ENCODE measurements around the gene DOCK8.
A peak's percentile ranks its signal among the peaks of the same experiment; 100 is the strongest.
"Not testable (repeated sequence)": the region's sequence is repeated elsewhere in the genome, so short reads cannot be mapped to it uniquely, and the experiment has no call there.

DOCK8 gene

DNA sequence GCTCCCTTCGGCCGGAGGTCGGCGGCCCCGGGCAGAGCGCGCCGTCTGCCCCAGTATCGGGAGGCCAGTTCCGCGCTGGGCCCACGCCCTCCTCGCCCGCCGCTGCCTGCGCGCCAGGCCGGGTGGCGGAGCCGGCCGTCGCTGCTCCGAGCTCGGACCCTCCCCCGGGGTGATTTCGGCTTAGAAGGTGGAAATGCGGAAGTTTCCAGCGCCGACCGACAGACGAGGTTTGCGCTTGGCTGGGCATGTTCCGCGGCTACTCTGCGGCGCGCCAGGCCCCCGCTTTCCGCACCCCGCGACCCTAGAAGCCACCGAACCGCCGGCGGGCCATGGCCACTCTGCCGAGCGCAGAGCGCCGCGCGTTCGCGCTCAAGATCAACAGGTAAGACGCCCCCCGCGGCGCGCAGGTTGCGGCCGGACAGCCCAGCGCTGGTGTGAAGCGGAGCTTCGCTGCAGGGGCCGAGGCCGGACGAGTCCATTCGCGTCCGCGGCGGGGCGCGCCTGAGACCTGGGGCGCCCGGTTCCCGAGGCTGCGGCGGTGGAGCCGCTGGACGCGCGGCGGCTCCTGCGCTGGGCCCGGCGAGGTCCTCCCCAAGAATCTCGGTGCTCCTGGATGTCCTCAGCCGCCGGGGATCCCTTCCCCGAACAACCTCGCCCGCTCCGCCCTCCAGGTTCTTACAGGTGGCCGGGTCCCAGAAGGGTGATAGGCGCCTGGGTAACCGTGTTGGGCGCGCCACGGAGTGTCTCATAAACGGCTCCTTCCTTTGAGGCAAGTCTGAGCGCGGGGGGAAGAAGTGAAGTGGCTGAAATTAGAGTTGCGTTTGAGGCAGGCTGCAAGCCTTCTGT, at the start of gene DOCK8:
TSS of gene DOCK8 (plus strand) at position 218 of the 846 bp plus-strand sequence. CDS start at position 330, 112 bp downstream.
- Mint-ChIP-seq H3K4me3 (peak within 1 kb of the TSS; percentile 87), H3K36me3 (ENCODE audit: low read depth) (peaks cover 12% of the 10 kb centered on the region), H3K4me1 (ENCODE audit: low read depth) (peaks cover 27% of the 10 kb centered on the region), H3K27ac (peak within 1 kb of the TSS; percentile 86), H3K9me3 (no peaks in the 10 kb centered on the region), H3K27me3 (ENCODE audit: low read depth) (no peaks in the 10 kb centered on the region)

DNA sequence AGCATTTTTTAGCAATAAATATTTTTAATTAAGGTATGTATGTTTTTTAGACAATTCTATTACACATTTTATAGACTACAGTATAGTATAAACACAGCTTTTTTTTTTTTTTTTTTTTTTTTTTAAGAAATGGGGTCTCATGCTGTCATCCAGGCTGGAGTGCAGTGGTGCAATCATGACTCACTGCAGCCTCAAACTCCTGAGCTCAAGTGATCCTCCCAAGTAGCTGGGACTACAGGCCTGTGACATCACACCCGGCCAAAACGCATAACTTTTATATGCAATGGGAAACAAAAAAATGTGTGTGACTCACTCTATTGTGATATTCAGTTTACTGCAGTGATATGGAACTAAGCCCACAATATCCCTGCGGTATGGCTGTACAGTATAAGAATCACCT, 44.9 kb upstream of the DOCK8 start:
- H3K36me3 Mint-ChIP-seq (ENCODE audit: low read depth); H3K4me3 Mint-ChIP-seq; H3K27ac Mint-ChIP-seq; H3K4me1 Mint-ChIP-seq (ENCODE audit: low read depth); H3K27me3 Mint-ChIP-seq (ENCODE audit: low read depth); H3K9me3 Mint-ChIP-seq: not testable (repeated sequence)

DNA sequence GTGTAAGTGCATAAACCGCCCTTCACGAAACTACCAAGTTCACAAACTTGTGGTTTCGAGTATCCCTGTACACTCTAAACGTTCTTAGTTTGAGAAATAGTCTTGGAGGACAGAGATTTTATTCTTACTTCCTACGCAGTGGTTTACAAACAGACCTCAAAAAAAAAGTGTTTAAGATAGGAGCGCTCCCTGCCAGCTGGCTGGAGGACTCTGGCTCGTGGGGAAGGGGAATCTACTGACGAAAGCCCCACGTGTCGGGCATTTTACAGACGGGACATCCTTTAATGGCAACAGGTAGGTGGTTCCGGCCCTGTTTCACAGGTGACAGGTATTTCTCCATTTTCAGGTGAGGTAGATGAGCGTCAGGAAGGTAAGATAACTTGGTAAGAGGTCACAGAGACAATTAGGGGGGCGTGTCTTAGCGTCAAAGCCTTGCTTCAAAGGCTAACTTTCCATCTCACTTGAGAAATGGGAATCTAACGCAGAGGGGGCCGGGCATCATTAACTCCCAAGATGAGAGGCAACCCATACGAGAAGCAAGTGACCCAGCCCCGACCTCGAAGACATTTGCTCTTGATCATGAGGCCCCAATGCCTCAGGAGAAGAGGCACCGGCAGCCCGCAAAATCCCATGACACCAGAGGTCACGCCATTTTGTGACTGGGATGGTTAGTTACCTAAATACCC, 36.4 kb upstream of the DOCK8 start:
- H3K36me3 Mint-ChIP-seq (ENCODE audit: low read depth); H3K27me3 Mint-ChIP-seq (ENCODE audit: low read depth); H3K9me3 Mint-ChIP-seq; H3K4me1 Mint-ChIP-seq (ENCODE audit: low read depth): not testable (repeated sequence)
- H3K4me3 Mint-ChIP-seq = peak overlapping the region; percentile 63
- H3K27ac Mint-ChIP-seq = peak overlapping the region; percentile 22

DNA sequence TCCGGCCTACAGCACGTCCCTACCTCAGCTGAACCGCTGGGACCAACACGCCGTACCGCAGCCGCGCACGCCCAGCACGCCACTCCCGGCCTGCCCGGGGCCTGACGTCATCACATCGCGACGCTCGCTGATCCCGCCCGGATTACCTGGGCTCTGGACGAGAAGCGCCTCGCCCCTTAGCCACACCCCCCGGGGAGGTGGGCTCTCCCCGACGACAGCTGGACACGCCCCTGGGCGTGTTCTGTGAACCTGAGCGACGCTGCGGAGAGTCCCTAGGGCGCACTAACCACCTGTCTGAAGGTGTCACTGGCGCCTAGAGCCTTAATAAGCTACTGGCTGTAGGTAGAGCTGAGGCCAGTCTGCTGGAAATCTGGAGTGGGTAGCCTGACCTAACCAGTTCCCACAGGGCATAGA, 35.7 kb upstream of the DOCK8 start, which contains the start of gene ZNG1A:
TSS of gene ZNG1A (minus strand) at position 87 of the 414 bp plus-strand sequence. CDS start 87 bp downstream, outside the sequence.
- H3K4me3 Mint-ChIP-seq = peak within 1 kb of the TSS; percentile 63
- not testable (repeated sequence) for H3K9me3 Mint-ChIP-seq; H3K27me3 Mint-ChIP-seq (ENCODE audit: low read depth); H3K4me1 Mint-ChIP-seq (ENCODE audit: low read depth); H3K36me3 Mint-ChIP-seq (ENCODE audit: low read depth)
- peak within 1 kb of the TSS; percentile 22 for H3K27ac Mint-ChIP-seq

DNA sequence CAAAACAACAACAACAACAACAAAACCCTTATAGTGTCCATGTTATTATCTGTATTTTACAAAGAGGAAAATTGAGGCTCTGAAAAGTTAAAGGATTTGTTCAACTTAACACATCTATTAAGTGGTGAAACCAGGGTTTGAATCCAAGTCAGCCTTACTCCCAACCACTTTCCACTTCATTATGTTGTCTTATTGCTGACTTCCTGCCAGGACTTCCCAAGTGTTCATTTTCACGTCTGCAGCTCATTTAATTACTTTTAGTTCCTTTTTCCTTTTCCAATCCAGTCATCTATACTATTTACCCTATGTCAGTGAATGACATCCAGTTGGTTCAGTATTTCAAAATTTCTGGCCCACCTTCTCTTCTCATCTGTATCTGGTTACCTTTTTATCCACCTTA, 15.1 kb upstream of the DOCK8 start:
- H3K36me3 Mint-ChIP-seq (ENCODE audit: low read depth); H3K4me3 Mint-ChIP-seq; H3K27ac Mint-ChIP-seq; H3K27me3 Mint-ChIP-seq (ENCODE audit: low read depth); H3K9me3 Mint-ChIP-seq; H3K4me1 Mint-ChIP-seq (ENCODE audit: low read depth): not testable (repeated sequence)

DNA sequence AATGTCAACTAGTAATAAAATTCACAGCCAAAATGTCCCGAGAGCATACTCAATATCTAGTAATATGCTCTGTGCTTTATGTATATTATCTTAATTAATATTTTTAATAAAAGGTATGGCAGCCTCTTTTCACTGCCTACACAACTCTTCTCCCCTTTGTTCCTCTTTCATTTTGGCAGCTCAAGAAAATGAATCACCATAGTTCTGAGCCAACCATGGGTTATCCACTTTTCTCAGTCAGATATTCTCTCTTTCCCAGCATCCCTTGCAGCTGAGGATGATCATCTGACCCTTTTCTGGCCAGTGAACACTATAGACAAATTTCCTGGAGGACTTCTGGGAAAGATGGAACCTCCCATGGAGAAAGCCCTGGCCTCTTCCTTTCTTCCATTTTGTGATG, 8.2 kb upstream of the DOCK8 start:
- H3K4me1 Mint-ChIP-seq (ENCODE audit: low read depth) = no peaks in the 10 kb centered on the region
- peaks cover 19% of the 10 kb centered on the region for H3K27me3 Mint-ChIP-seq (ENCODE audit: low read depth)
- H3K9me3 Mint-ChIP-seq = no peaks in the 10 kb centered on the region
- no peak overlapping the region for H3K4me3 Mint-ChIP-seq
- no peaks in the 10 kb centered on the region for H3K36me3 Mint-ChIP-seq (ENCODE audit: low read depth)
- H3K27ac Mint-ChIP-seq = no peak overlapping the region

DNA sequence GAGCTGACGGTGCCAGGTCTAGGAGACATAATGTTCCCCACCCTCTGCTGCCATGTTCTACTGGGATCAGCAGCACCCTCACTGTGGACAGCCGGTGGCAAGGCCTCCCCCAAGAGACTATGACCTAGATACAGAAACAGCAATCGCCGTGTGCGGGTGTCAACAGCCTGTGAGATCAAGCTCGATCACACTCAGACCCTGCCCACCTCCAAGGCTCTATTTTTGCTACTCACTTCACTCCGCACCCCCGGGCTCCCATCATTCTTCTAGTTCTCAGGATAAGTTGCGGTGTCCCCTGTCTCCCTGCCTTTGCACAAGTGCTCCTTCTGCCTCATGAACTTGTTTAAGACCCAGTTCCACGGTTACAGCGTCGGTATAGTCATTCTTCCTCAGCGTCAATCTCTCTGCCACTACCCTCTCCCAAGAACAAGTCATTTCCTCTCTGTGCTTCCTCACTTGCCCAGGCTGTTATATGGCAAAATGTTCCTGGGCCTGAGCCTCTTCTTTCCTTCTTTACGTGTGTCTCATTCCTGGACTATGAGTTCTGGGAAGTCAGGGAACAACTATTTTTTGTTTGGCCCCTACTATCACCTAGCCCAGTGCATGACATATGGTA, 5.4 kb upstream of the DOCK8 start:
- Mint-ChIP-seq H3K27ac (no peak overlapping the region), H3K4me3 (no peak overlapping the region), H3K27me3 (ENCODE audit: low read depth) (peaks cover 15% of the 10 kb centered on the region)

DNA sequence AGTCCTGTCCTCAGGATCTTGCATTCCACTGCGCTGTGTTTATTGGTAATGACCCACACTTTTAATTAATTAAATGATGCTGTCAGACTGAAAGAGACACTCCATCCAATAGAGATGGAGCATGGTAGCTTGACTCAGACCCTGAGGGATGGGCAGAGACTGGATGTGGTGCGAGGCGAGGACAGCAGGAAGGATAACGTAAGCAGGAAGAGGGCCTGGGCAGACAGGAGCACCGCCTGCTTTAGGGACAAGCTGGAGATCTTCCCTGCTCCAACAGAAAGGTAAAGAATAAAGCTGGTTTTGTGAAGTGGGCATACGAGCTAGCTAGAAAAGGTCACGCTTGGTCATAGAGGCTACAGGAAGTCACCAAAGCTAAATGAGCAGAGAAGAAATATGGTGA, 3.6 kb upstream of the DOCK8 start:
- peaks cover 15% of the 10 kb centered on the region for H3K27me3 Mint-ChIP-seq (ENCODE audit: low read depth)
- H3K4me1 Mint-ChIP-seq (ENCODE audit: low read depth) = peaks cover 5% of the 10 kb centered on the region
- no peak overlapping the region for H3K4me3 Mint-ChIP-seq
- no peaks in the 10 kb centered on the region for H3K9me3 Mint-ChIP-seq
- H3K36me3 Mint-ChIP-seq (ENCODE audit: low read depth) = no peaks in the 10 kb centered on the region
- no peak overlapping the region for H3K27ac Mint-ChIP-seq

More for the DNA sequence above, 5.4 kb upstream of the DOCK8 start:
- Mint-ChIP-seq H3K36me3 (ENCODE audit: low read depth) (no peaks in the 10 kb centered on the region), H3K9me3 (no peaks in the 10 kb centered on the region), H3K4me1 (ENCODE audit: low read depth) (no peaks in the 10 kb centered on the region)

DNA sequence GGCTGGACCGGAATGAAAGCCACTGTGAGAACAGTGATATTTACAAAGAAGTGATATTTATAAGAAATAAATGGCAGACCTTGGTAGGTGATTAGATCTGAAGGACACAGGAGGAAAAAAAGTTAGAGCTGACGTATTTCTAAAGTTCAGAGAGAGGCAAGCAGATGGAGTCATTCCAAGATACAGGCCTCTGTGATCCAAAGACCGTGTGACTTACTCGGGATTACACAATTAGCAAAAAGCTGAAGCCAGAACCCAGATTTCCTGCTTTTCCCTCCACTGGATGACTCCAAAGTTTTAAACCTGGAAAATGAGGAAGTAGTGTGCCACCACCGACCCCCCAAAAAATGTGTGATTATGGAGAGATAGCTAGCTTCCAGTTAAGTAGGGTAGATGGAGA, 3.1 kb upstream of the DOCK8 start:
- H3K36me3 Mint-ChIP-seq (ENCODE audit: low read depth) = no peaks in the 10 kb centered on the region
- H3K27ac Mint-ChIP-seq = no peak overlapping the region
- peaks cover 14% of the 10 kb centered on the region for H3K27me3 Mint-ChIP-seq (ENCODE audit: low read depth)
- peaks cover 9% of the 10 kb centered on the region for H3K4me1 Mint-ChIP-seq (ENCODE audit: low read depth)
- no peaks in the 10 kb centered on the region for H3K9me3 Mint-ChIP-seq
- no peak overlapping the region for H3K4me3 Mint-ChIP-seq

DNA sequence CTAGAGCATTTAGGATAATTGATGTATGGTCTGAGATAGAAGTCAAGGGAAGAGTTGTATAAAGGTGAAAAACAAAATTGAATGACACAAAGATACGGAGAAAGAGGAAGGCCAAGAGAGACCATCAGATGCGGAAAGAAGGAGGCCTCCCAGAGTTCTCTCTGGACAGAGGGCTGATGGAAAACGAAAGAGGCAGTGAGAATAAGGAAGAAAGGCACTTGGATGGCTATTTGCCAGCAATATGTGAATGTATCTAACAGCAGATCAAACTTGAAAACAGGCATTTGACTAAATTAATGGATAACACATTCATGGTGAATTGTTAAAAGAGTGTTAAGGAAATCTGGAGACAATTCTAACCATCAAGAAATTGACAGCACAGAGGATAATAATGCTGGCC, 2.4 kb upstream of the DOCK8 start:
- Mint-ChIP-seq H3K4me3 (no peak overlapping the region), H3K9me3 (no peaks in the 10 kb centered on the region), H3K27ac (no peak overlapping the region), H3K27me3 (ENCODE audit: low read depth) (peaks cover 11% of the 10 kb centered on the region), H3K36me3 (ENCODE audit: low read depth) (peaks cover 6% of the 10 kb centered on the region), H3K4me1 (ENCODE audit: low read depth) (peaks cover 16% of the 10 kb centered on the region)

DNA sequence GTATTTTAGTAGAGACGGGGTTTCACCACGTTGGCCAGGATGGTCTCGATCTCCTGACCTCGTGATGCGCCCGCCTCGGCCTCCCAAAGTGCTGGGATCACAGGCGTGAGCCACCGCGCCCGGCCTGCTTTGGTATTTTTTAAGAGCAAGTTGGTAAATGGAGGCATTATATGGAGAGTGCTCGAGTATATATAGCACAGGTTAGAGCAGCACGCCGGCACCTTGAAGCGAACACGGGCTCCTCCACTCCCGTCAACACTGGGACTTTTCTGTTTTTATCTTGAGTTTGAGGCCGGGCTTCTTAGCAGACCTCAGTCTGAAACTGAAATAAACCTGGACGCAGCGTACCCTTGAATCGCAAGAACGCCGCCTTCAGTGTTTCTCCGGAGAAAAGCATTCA, 764 bp upstream of the DOCK8 start:
- not testable (repeated sequence) for H3K36me3 Mint-ChIP-seq (ENCODE audit: low read depth); H3K9me3 Mint-ChIP-seq; H3K27ac Mint-ChIP-seq; H3K27me3 Mint-ChIP-seq (ENCODE audit: low read depth)
- Mint-ChIP-seq H3K4me3 (peak overlapping the region; percentile 62), H3K4me1 (ENCODE audit: low read depth) (peaks cover 24% of the 10 kb centered on the region)

DNA sequence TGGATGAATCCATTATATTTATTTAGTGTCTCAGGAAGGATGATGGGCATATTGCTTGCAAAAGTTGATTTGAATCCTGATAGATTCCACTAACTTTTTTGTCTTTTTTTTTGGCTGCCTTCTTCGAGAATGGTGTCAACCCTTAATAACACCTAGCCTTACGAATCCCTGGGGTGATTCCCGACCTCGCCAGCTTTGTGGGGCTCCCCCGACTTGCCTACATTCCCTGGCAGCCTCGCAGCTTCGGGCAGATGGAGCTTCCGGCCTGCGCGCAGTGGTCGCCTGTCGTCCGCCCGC, 366 bp upstream of the DOCK8 start:
- H3K4me1 Mint-ChIP-seq (ENCODE audit: low read depth) = peaks cover 24% of the 10 kb centered on the region
- peak overlapping the region; percentile 62 for H3K4me3 Mint-ChIP-seq
- H3K27me3 Mint-ChIP-seq (ENCODE audit: low read depth) = no peaks in the 10 kb centered on the region
- H3K9me3 Mint-ChIP-seq = no peaks in the 10 kb centered on the region
- H3K27ac Mint-ChIP-seq = peak overlapping the region; percentile 49
- H3K36me3 Mint-ChIP-seq (ENCODE audit: low read depth) = peaks cover 8% of the 10 kb centered on the region

DNA sequence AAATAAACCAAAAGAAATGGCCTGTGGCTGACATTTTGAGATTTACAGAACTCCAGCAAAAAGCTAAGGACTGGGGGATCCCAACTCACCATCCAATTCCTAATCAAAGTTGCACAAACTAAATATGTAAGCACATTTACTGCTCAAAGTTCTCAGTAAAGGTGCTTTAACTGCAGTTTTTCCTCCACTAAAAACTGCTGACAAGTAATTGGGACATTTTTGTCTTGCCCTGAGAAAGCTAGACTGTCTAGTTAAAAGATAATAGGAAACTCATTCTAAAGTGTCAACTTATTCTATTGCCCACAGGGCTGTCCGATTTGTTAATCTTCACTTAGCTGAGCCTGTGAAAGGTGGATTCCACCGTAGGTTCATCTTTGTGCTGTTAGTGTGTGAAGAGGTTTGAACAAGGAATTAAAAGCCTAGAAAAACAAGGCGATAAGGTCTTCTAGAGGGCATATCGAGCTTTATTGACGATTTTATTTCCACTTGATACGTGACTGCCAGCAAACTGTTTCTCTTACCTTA, 1.0 kb downstream of the DOCK8 start:
- H3K27ac Mint-ChIP-seq = peak overlapping the region; percentile 86
- peaks cover 32% of the 10 kb centered on the region for H3K4me1 Mint-ChIP-seq (ENCODE audit: low read depth)
- H3K4me3 Mint-ChIP-seq = peak overlapping the region; percentile 87
- peaks cover 12% of the 10 kb centered on the region for H3K36me3 Mint-ChIP-seq (ENCODE audit: low read depth)
- H3K27me3 Mint-ChIP-seq (ENCODE audit: low read depth) = no peaks in the 10 kb centered on the region
- no peaks in the 10 kb centered on the region for H3K9me3 Mint-ChIP-seq

DNA sequence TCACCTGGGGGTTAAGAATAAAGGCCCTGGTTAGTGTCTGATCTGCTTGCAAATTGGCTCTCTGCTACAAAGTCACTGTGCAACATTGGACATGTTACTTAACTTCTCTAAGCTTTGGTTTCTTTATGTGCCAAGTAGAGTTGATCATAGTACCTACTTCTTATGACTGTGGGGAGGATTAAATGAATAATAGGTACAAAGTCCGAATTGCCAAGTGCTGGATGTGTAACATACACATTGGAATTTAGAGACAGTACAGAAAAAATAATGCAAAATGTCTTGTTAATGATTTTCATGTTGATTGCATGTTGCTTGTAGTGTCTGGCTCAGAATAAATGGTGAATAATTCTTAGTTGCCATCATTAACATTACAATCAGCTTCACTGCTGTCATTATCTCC, 2.2 kb downstream of the DOCK8 start:
- H3K4me3 Mint-ChIP-seq = peak overlapping the region; percentile 87
- peaks cover 12% of the 10 kb centered on the region for H3K36me3 Mint-ChIP-seq (ENCODE audit: low read depth)
- H3K27ac Mint-ChIP-seq = peak overlapping the region; percentile 46
- H3K27me3 Mint-ChIP-seq (ENCODE audit: low read depth) = no peaks in the 10 kb centered on the region
- no peaks in the 10 kb centered on the region for H3K9me3 Mint-ChIP-seq
- peaks cover 35% of the 10 kb centered on the region for H3K4me1 Mint-ChIP-seq (ENCODE audit: low read depth)

DNA sequence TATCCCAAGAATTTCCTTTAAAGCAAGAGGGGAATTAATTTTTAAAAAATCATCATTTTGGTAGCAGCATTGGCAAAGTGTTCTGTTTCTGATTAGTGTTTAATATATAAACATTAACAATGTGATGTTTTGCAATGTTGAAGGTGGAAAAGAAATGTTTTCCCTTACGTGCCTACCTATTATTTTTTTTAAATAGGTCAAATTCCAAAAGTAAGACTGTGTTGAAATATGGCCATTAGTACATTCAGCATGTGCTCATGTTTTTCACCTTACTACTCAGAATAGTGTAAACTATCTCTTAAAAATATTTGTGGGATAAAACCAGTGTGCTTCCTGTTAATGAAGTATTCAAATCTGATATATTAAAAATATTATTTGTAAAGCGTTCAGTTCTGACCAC, 3.3 kb downstream of the DOCK8 start:
- no peaks in the 10 kb centered on the region for H3K27me3 Mint-ChIP-seq (ENCODE audit: low read depth)
- H3K9me3 Mint-ChIP-seq = no peaks in the 10 kb centered on the region
- peaks cover 13% of the 10 kb centered on the region for H3K36me3 Mint-ChIP-seq (ENCODE audit: low read depth)
- no peak overlapping the region for H3K27ac Mint-ChIP-seq
- H3K4me1 Mint-ChIP-seq (ENCODE audit: low read depth) = peaks cover 45% of the 10 kb centered on the region
- no peak overlapping the region for H3K4me3 Mint-ChIP-seq

Measured in T-helper 1 cell treated with Interleukin-12 subunit alpha and Interleukin-12 subunit beta and Interleukin-4 antibody, amounts not matched to agents 30 μg/mL and 1 μg/mL, for 36 hours (primary cell).